Panc1 (cell line): ENCODE measurements around the gene IL19. TPM values are rescaled to one million over a fixed set of nuclear protein-coding genes. Genes with fewer than 3 reads are reported as not detected.

ENCODE experiments used
- ATAC-seq: fragments of 200-7000 bp; cut with Tn5 transposase; 2 replicates; pipeline ENCODE4 v1.9.1; 2020; ENCODE audit warnings: mild to moderate bottlenecking, moderate library complexity
- BruUV-seq: library from RNA; stranded (reverse); fragments of 400-500 nt; replicated peaks from 2 replicates; lab custom pipeline; 2021; lab: Mats Ljungman, UMichigan
- CTCF ChIA-PET: fragments of 300-600 bp; sonication (Branson Sonifier 250); formaldehyde crosslinking; loops from one replicate; lab custom pipeline; 2022; ENCODE audit warnings: antibody characterized with exemption; lab: Charles Lee
- POLR2A ChIA-PET: fragments of 300-600 bp; sonication (Branson Sonifier 250); formaldehyde crosslinking; loops from one replicate; lab custom pipeline; 2022; ENCODE audit warnings: antibody characterized with exemption; lab: Charles Lee
- DNase-seq: peaks from one replicate; pipeline ENCODE4 v3.0.0-alpha.2; 2010; ENCODE audit warnings: low read depth, low spot score
- H3K27ac ChIP-seq: 2 replicates; pipeline ENCODE4 v1.5.1; 2011; ENCODE audit warnings: mild to moderate bottlenecking, low read length, inconsistent platforms
- H3K27me3 ChIP-seq: fragments of 200-500 bp; sonication (Bioruptor generic); 2 replicates; pipeline ENCODE4 v1.6.0; 2014; ENCODE audit warnings: low read length, inconsistent platforms; ENCODE audit not compliant: control insufficient read depth, insufficient read depth
- H3K36me3 ChIP-seq: fragments of 200-500 bp; sonication (Bioruptor generic); 2 replicates; pipeline ENCODE4 v1.5.1; 2014; ENCODE audit warnings: inconsistent platforms, mild to moderate bottlenecking, low read length, moderate library complexity; ENCODE audit not compliant: control insufficient read depth, insufficient read depth
- H3K4me1 ChIP-seq: 2 replicates; pipeline ENCODE4 v1.5.1; 2011; ENCODE audit warnings: inconsistent platforms, mild to moderate bottlenecking, low read length, moderate library complexity; ENCODE audit not compliant: control insufficient read depth, insufficient read depth
- H3K4me3 ChIP-seq, 2 experiments: 2 replicates each; pipeline ENCODE4 v1.5.1; 2011 to 2012; ENCODE audit warnings: low read depth in 2 of 2, low read length in 2 of 2, mild to moderate bottlenecking in 2 of 2, inconsistent platforms in 1 of 2, moderate library complexity in 1 of 2
- H3K9me3 ChIP-seq: fragments of 200-500 bp; sonication (Bioruptor generic); 2 replicates; pipeline ENCODE4 v1.5.1; 2014; ENCODE audit warnings: low read depth, mild to moderate bottlenecking, inconsistent platforms, low read length, moderate library complexity; ENCODE audit not compliant: control insufficient read depth, insufficient read depth
- CTCF ChIP-seq: fragments of 450-650 bp; IDR thresholded peaks from 2 replicates; pipeline ENCODE4 v1.5.1; 2017; ENCODE audit warnings: mild to moderate bottlenecking
- POLR2AphosphoS5 ChIP-seq: IDR thresholded peaks from 2 replicates; pipeline ENCODE4 v1.6.1; 2012; ENCODE audit warnings: mild to moderate bottlenecking, low read depth, low read length, moderate library complexity
- REST ChIP-seq, 2 experiments: IDR thresholded peaks; 2 replicates each; pipeline ENCODE4 v1.6.1; 2011 to 2012; ENCODE audit warnings: low read depth in 2 of 2, control low read depth in 1 of 2, low read length in 1 of 2, mild to moderate bottlenecking in 1 of 2, moderate library complexity in 1 of 2; ENCODE audit not compliant: insufficient read depth in 1 of 2
- SIN3A ChIP-seq: IDR thresholded peaks from 2 replicates; pipeline ENCODE4 v1.6.1; 2012; ENCODE audit warnings: low read depth, mild to moderate bottlenecking, low read length, moderate library complexity, borderline replicate concordance; ENCODE audit not compliant: insufficient read depth
- TCF7L2 ChIP-seq: IDR thresholded peaks from 2 replicates; pipeline ENCODE4 v1.6.1; 2011; ENCODE audit warnings: mild to moderate bottlenecking, low read depth, low read length, inconsistent platforms
- in situ Hi-C: cut with HindIII; loops from 2 replicates; pipeline ENCODE4 v1.10.0; 2016; ENCODE audit warnings: low sequenced_read_pairs, low pct_unique_long_range_greater_than_20kb
- intact Hi-C: fragments of 100-400 bp; cut with micrococcal nuclease; formaldehyde crosslinking; loops from one replicate; pipeline ENCODE4 v1.10.0; 2022; ENCODE audit not compliant: unreplicated experiment
- total RNA-seq: library from RNA; stranded (reverse); gene quantifications from one replicate; pipeline ENCODE4 v1.2.1, GENCODE V29; 2021; ENCODE audit not compliant: unreplicated experiment

Gene IL19
- total RNA-seq, 1 experiment from 2014 or later: not detected

GRCh38 chr1:206883160-206883559 is 112.6 kb downstream of the IL19 start:
- DNase-seq (no peak), ATAC-seq (no peak)
- BruUV-seq: no TSS peak
- intact Hi-C loops (no loop called here), in situ Hi-C loops (no loop called here)
- no peak overlapping the region for H3K27ac ChIP-seq
- no peak overlapping the region for H3K4me3 ChIP-seq
- H3K4me1 ChIP-seq: no peaks in the 10 kb centered on the region
- no peaks in the 10 kb centered on the region; the same call in 1 of the 2 replicates for H3K9me3 ChIP-seq
- ChIA-PET CTCF (no interaction called here), POLR2A (no interaction called here)
- H3K27me3 ChIP-seq: peaks cover 9% of the 10 kb centered on the region; the same call in 1 of the 2 replicates
- TF ChIP-seq POLR2AphosphoS5 (no peak), TCF7L2 (no peak), REST (IDR thresholded peaks at IDR 0.05; ENCODE audit: insufficient read depth in 1 of 2, low read depth in 2 of 2, low read length in 1 of 2) (no peak), SIN3A (no peak), CTCF (no peak)
- H3K36me3 ChIP-seq: no peaks in the 10 kb centered on the region

GRCh38 chr1:206883876-206884275 is 113.3 kb downstream of the IL19 start:
- H3K4me3 ChIP-seq: no peak overlapping the region
- TF ChIP-seq REST (IDR thresholded peaks at IDR 0.05; ENCODE audit: insufficient read depth in 1 of 2, low read depth in 2 of 2, low read length in 1 of 2): no peak
- TF ChIP-seq SIN3A: no peak
- TF ChIP-seq POLR2AphosphoS5: no peak
- no peak for TF ChIP-seq CTCF
- TF ChIP-seq TCF7L2: no peak
- intact Hi-C loops: no loop called here

More at GRCh38 chr1:206883876-206884275, 113.3 kb downstream of the IL19 start:
- POLR2A ChIA-PET: no interaction called here
- Histone ChIP-seq H3K4me1 (no peaks in the 10 kb centered on the region), H3K27ac (no peak overlapping the region), H3K27me3 (peaks cover 9% of the 10 kb centered on the region; the same call in 1 of the 2 replicates), H3K9me3 (no peaks in the 10 kb centered on the region), H3K36me3 (no peaks in the 10 kb centered on the region)
- in situ Hi-C loops: no loop called here
- no peak for ATAC-seq
- no peak for DNase-seq
- CTCF ChIA-PET: interaction anchor here (0.5 kb wide), 1 partner anchor 122 kb away, joined by 7 read pairs; no protein-coding TSS in a partner anchor
- no TSS peak for BruUV-seq
